ACC112 (cell line): ENCODE results near the gene ZNF831.

Source experiments
- H2AFZ ChIP-seq: fragments of 200-600 bp; sonication (generic); one replicate; pipeline ENCODE4 v1.6.0; 2017; ENCODE audit warnings: antibody characterized with exemption, low read length; ENCODE audit not compliant: unreplicated experiment
- H3K27ac ChIP-seq: fragments of 200-600 bp; sonication (generic); 2 replicates; pipeline ENCODE4 v1.5.1; 2014; ENCODE audit warnings: low read depth, mild to moderate bottlenecking, antibody characterized with exemption, low read length, moderate library complexity
- H3K27me3 ChIP-seq: fragments of 200-600 bp; sonication (generic); 2 replicates; pipeline ENCODE4 v1.6.1; 2014; ENCODE audit warnings: mild to moderate bottlenecking, antibody characterized with exemption, low read length, moderate library complexity, mixed read lengths; ENCODE audit not compliant: insufficient read depth
- H3K36me3 ChIP-seq: fragments of 200-600 bp; sonication (generic); 2 replicates; pipeline ENCODE4 v1.6.1; 2016; ENCODE audit warnings: mild to moderate bottlenecking, antibody characterized with exemption, low read length, moderate library complexity, mixed read lengths; ENCODE audit not compliant: insufficient read depth
- H3K4me1 ChIP-seq: fragments of 200-600 bp; sonication (generic); one replicate; pipeline ENCODE4 v1.6.1; 2016; ENCODE audit warnings: low read length, mixed read lengths; ENCODE audit not compliant: insufficient read depth, unreplicated experiment, control insufficient read depth
- H3K4me3 ChIP-seq: fragments of 200-600 bp; sonication (generic); 2 replicates; pipeline ENCODE4 v1.5.1; 2014; ENCODE audit warnings: mild to moderate bottlenecking, low read depth, low read length
- H3K79me2 ChIP-seq: fragments of 200-600 bp; sonication (generic); one replicate; pipeline ENCODE4 v1.6.0; 2016; ENCODE audit warnings: low read length; ENCODE audit not compliant: control insufficient read depth, unreplicated experiment, insufficient read depth

ZNF831 gene

GRCh38 chr20:59141818-59142581 is 21.6 kb upstream of the ZNF831 start:
- peaks cover 6% of the 10 kb centered on the region; the same call in 1 of the 2 replicates for H3K27me3 ChIP-seq
- no peaks in the 10 kb centered on the region for H3K36me3 ChIP-seq
- H3K4me3 ChIP-seq, result no peak overlapping the region
- H3K27ac ChIP-seq, result no peak overlapping the region
- no peaks in the 10 kb centered on the region for H3K79me2 ChIP-seq
- no peaks in the 10 kb centered on the region for H3K4me1 ChIP-seq
- H2AFZ ChIP-seq, result no peak overlapping the region

DNA sequence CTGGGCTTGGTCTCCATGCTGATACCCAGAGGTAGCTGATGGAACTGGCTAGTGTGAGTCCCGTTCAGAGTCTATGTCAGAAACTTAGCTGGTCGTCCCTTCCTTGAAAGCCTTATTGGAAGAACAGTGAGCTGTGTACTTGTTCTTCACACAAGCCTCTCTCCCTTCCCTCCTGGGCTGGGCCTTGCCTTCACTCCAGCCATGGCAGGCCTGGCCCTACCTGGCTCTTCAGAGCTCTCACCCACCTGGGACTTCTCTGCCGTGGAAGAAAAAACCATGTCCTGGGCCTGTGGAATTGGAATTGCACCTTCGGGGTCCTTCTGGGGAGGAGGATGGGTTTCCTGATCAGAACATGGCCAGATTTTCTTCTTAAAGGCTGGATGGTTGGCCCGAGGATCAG is 20.3 kb upstream of the ZNF831 start:
- no peaks in the 10 kb centered on the region for H3K79me2 ChIP-seq
- H3K4me1 ChIP-seq, result no peaks in the 10 kb centered on the region
- H3K4me3 ChIP-seq, result no peak overlapping the region
- no peak overlapping the region for H2AFZ ChIP-seq
- H3K27ac ChIP-seq, result no peak overlapping the region
- no peaks in the 10 kb centered on the region for H3K36me3 ChIP-seq
- H3K27me3 ChIP-seq, result peaks cover 6% of the 10 kb centered on the region; the same call in 1 of the 2 replicates

DNA sequence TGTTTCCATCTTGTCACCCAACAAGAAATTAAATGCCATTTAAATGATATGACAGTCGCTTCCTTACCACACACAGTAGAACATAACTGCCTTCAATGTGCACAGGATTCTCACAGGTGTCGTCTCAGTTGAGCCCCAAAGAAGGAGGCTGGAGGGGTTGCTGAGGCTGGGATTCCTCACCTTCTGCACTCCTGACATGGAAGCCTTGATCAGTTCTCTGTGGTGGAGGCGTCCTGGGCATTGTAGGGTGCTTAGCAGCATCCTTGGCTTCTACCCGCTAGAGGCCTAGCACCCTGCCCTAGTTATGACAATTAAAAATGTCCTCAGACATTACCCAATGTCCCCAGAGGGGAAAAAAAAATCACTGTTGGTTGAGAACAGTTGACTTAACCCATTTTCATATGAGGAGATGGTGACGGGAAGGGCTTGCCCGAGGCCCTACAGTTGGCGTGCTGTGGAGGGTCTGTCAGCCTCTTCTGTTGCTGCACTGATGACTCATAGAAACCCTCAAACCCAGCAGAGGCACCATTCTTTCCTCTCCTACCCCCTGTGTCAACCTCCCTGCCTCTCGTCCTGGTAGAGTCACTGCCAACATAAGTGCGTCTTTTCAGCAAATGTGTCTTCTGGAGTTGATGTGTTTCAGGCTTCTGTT is 19.3 kb upstream of the ZNF831 start:
- Histone ChIP-seq H2AFZ (no peak overlapping the region), H3K4me1 (no peaks in the 10 kb centered on the region), H3K36me3 (no peaks in the 10 kb centered on the region), H3K4me3 (no peak overlapping the region), H3K27me3 (peaks cover 6% of the 10 kb centered on the region; the same call in 1 of the 2 replicates), H3K27ac (no peak overlapping the region), H3K79me2 (no peaks in the 10 kb centered on the region)

GRCh38 chr20:59144831-59145196 is 18.8 kb upstream of the ZNF831 start:
- Histone ChIP-seq H3K4me1 (no peaks in the 10 kb centered on the region), H3K36me3 (no peaks in the 10 kb centered on the region), H3K27ac (no peak overlapping the region), H2AFZ (no peak overlapping the region), H3K79me2 (no peaks in the 10 kb centered on the region), H3K27me3 (peaks cover 6% of the 10 kb centered on the region; the same call in 1 of the 2 replicates), H3K4me3 (no peak overlapping the region)

DNA sequence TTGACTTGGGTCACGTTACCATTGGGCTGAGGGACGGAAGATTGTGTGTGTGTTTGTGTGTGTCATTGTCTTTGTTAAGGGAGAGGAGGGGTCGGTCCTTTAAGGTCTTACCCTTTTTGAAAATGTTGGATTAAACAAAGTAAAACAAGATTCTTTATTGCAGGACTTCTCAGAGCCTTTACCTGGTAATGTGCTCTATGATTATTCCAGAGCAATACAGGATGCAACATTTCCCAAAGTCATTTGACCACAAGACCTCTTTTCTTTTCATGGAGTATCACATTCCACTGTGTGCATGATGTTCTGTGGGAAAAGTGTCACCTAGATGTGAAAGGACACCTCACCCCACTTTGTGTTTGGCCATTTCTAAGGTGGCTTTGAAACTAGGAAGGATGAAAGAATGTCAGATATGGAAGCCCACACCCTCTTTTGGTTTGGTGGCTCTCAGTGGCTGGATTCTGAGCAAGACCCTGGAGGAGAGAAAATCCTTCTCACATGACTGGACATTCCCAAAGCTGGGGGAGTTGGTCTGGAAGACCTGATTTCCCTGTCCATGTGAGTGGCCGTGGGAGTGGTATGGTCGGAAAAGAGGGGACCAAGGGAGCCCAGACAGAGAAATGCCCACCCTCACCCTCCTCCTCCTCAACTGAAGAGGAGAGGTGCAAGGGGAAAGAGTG is 18.2 kb upstream of the ZNF831 start:
- Histone ChIP-seq H3K4me1 (no peaks in the 10 kb centered on the region), H3K27me3 (peaks cover 6% of the 10 kb centered on the region; the same call in 1 of the 2 replicates), H2AFZ (no peak overlapping the region), H3K27ac (no peak overlapping the region), H3K79me2 (no peaks in the 10 kb centered on the region), H3K36me3 (no peaks in the 10 kb centered on the region), H3K4me3 (no peak overlapping the region)

- Histone ChIP-seq H3K27me3 (peaks cover 6% of the 10 kb centered on the region; the same call in 1 of the 2 replicates), H3K4me1 (no peaks in the 10 kb centered on the region), H3K36me3 (no peaks in the 10 kb centered on the region), H2AFZ (no peak overlapping the region), H3K79me2 (no peaks in the 10 kb centered on the region), H3K4me3 (no peak overlapping the region), H3K27ac (no peak overlapping the region)
Measured at GRCh38 chr20:59145924-59146779, 17.5 kb upstream of the ZNF831 start.

DNA sequence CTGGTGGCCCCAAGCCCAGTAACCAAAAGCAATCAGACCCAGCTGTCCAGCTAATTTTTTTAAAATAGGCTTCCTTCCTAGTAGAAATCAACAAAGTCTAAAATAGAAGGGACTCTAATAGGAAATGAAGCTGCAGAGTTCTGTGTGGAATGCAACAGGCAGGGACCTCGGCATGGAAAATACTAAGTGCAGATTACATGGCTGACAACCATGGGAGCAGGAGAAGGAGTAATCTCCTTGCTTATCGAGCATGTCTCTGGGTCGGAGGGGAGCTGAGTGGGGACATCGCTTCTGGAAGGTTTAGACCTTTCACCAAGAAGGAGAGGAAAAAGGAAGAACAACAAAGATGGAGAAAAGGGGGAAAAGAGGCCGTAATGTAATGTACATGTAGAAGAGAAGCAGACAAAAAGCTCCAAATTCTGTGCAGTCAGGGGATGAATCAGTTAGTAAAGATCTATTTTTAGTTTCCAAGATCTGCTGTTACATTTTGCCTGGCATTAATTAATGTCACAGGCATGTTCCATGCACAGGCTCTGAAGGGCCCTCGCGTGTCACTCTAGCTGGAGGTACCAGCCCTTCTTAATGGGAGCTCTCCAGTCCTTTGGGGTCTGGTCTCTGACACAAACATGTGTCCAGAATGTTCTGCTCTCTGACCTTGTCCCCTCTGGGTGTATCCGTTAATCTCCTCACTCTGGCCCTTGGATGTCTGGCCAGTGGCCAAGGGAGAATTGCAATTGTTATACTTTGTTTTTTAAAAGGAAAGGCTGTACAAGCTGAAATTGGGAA is 16.6 kb upstream of the ZNF831 start:
- H3K27me3 ChIP-seq, result peaks cover 6% of the 10 kb centered on the region; the same call in 1 of the 2 replicates
- H3K4me3 ChIP-seq, result no peak overlapping the region
- H3K4me1 ChIP-seq, result no peaks in the 10 kb centered on the region
- H3K36me3 ChIP-seq, result no peaks in the 10 kb centered on the region
- no peak overlapping the region for H2AFZ ChIP-seq
- H3K27ac ChIP-seq, result no peak overlapping the region
- no peaks in the 10 kb centered on the region for H3K79me2 ChIP-seq

DNA sequence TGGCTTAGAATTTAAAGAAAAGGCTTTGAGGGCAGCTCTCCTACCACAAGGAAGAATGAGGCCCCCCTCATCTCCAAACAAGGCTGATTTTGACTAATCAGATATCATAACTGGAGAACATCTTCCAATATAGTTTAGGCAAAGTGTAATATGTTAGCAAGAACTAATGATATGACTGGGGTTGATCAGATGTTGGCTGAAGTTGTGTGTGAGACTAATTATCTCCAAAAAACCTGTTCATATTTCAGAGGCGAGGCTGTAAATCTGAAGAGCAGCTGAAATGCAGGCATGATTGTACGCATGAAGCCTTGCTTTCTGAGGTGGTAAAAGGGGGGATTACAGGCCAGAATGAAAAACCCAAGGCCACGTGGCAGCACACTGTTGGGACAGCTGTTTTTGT is 16.0 kb upstream of the ZNF831 start:
- H3K27ac ChIP-seq, result no peak overlapping the region
- H3K79me2 ChIP-seq, result no peaks in the 10 kb centered on the region
- H3K36me3 ChIP-seq, result no peaks in the 10 kb centered on the region
- H3K4me1 ChIP-seq, result no peaks in the 10 kb centered on the region
- no peak overlapping the region for H3K4me3 ChIP-seq
- H2AFZ ChIP-seq, result no peak overlapping the region
- peaks cover 6% of the 10 kb centered on the region; the same call in 1 of the 2 replicates for H3K27me3 ChIP-seq

- H3K27ac ChIP-seq, result no peak overlapping the region
- no peaks in the 10 kb centered on the region for H3K4me1 ChIP-seq
- H3K79me2 ChIP-seq, result no peaks in the 10 kb centered on the region
- no peaks in the 10 kb centered on the region for H3K36me3 ChIP-seq
- H3K4me3 ChIP-seq, result no peak overlapping the region
- no peak overlapping the region for H2AFZ ChIP-seq
- peaks cover 6% of the 10 kb centered on the region; the same call in 1 of the 2 replicates for H3K27me3 ChIP-seq
Measured at GRCh38 chr20:59148701-59149493, 14.7 kb upstream of the ZNF831 start.
